HuH-7 (cell line): ENCODE measurements around the gene METAP1D.
"Not testable (repeated sequence)": the region's sequence is repeated elsewhere in the genome, so short reads cannot be mapped to it uniquely, and the experiment has no call there.

ENCODE experiments used
- DNase-seq: peaks from one replicate; pipeline ENCODE4 v3.0.0; 2011; ENCODE audit warnings: low spot score

The METAP1D gene

DNA sequence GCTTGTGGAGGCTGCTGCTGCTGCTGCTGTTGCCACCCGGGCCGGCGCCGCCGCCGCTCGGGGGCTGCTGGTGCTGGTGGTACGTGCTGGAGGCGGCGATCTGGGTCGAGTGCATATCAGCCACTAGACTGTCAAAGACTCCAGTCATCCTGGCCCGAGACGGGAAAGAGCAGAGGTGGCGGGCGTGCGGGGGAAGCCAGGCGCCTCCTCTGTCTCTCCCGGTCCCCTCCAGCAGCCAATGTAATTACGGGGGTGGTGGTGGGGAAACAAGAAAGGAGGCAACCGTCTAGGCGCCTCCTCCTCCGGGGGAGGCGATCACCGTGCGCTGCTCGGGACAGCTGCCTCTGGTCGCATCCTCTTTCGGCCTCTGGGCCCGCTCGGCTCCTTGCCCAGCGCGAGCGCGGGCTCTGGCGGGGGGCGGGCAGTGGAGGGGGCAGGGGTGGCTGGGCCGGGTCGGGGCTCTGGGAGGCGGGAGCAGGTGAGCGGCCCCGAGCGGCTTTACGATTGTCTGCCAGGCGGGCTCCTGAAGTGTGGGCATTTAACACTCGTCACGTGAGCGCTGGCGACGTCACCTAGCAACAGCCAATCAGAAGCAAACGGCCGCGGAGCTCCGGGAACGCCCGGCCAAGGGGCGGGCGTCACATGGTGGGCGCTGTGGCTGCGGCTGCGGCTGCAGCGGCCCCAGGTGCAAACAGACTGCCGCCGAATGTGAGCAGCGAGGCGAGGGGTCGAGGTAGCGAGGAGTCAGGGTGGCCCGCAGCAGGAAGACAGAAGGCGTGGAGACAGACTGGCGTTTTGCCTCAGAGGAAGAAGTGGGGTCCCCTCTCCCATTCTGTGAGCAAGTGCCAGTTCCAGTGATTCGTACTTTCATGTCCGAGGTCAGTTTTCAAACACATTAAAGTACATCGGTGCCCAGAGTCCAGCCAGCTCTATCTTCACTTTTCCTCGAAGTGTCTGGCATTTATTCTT lies 102.9 kb downstream of the METAP1D start, which contains the start of gene DLX2:
TSS of gene DLX2 (minus strand) at position 510 of the 969 bp plus-strand sequence. CDS start at position 148, 362 bp downstream.
- peak; percentile 98 for DNase-seq

DNA sequence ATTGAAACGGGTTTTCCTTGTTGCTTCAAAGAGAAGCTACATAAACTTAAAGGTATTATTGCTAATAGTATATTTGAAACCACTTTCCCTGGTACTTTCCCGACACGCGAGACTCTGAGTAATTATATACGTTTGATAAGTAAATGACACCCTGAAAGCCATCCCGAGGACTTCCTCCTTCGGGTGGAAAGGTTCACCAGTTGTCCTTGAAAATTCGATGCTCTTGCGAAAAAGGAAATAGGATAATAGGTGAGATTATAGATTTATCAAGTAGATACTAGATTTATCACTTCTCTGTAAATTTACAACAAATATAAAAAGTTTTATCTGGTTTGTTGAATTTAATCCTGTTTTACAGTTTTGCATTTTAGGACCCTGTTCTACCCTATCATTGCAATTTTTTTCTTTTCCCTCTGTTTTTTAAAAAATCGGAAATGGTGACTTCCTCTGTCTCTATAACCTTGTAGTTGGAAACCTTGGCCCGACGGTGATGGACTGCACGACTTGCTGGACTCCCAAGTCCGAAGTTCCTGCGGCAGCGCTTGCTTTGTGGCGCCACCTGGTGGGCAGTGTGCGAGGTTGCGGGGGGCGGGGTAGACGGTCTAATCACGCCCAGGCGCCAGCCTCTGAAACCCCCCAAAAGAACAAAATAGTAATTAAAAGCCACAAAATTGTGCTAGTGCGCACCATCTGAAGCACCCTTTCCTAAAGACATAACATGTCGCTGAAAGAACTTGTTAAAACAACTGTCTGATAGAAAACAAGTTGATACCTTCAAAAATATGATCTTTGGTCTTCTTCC lies 103.9 kb downstream of the METAP1D start:
- peak; percentile 95 for DNase-seq

DNA sequence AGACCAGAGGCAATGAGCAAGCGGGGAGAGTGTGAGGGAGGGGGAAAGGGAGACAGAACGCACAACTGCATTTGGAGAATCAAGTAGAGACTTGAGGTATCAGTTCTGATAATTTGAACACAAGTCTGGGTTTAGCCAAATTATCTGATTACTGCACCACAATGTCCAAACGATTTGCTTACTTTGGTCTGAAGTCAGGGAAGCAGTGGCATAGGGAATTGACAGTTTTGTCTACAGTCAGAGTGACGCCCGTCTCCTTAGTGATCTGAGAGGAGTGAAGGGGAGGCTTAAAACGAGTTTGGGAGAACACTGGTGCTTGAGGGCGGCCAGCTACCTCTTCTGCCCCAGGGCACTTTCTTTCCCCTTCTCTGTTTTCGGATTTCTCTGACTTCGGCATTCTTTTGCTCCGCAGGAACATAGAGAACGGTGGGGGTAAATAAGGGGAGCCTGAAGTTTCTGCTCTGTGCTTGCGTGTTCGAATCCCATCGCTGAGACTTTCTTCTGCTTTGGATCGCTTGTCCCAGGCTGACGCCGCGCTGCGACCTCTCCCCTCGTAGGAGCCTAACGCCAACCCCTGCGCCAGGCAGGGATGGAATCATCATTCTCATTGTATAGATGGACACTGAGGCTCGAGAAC lies 105.8 kb downstream of the METAP1D start:
- no peak for DNase-seq

DNA sequence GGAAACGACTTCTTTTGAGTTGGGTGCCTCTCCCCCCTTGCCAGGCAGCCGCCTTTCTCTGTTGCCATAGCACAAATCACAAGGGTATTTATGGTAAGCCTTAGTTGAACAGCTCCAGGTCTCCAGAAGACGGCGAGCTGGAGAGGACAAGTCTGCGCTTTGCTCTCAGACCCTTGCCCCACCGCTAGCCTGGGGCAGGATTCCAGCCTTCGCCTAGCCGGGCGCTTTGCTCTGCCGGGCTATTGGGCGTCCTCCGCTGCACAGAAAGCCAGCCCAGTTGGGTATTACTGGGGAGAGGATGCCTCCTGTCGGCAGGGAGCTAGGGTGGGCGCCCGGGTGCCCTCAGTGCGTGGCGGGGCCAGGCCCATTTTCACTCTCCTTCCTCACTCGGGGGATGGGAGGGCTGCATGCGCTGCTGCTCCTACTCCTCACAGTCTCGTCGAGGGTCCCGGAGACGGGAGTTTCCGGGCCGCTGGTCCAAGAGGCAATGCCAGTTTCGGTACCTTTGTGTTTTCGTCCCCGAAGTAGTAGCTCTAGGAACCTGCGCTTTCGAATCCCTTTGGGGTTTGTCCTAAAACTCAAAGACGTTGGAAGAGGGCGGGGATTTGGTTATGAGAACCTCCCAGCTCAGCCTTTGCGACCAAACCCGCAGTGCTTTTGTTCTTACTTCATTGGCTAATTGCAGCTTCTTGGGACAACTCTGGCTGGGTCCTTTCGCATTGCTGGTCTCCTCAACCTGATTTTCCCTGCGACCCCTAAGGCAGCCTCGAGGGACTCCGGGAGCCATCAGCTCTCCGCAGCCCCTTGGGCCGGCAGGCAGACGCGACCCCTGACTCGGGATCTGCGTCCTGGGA lies 106.6 kb downstream of the METAP1D start:
- peak; percentile 57 for DNase-seq

DNA sequence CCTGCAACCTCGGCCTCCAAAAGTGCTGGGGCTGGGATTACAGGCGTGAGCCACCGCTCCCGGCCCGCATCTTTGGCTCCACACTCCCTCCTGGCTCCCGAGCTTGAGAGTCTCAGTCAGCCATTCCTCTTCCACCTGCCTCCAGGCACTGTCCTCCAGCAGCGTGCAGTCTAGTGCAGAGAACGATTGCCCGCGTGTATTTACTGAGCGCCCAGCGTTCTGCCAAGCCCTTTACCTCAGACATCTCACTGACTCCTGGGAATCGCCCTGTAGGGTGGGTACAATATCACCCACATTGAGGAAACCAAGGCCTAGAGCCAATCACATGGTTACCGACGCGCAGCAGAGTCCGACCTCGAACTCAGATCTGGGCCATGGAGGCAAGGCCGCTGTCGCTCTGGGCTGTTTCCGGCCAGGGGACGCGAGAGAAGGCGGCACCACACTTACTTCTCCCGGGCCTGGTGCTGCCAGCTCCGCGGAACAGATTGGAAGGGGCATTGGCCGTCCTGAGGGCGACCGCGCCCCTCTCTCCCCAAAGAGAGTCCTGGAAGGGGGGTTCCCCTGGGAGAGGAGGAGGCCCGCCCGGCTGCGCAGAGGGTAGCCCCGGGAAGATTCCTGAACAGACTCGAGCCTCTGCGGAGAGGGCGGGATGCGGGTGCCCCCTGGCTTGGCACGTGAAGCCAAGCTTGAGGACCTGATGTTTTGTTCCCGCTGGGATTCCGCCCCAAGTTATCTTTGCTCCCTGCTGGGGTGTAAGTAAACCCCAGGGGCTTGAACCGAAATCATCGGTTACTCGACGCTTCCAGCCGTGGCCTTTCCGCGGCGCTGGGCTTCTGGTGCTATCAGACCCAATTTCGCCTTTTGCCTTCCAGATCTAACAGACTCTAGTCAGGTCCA lies 108.2 kb downstream of the METAP1D start:
- no peak for DNase-seq

DNA sequence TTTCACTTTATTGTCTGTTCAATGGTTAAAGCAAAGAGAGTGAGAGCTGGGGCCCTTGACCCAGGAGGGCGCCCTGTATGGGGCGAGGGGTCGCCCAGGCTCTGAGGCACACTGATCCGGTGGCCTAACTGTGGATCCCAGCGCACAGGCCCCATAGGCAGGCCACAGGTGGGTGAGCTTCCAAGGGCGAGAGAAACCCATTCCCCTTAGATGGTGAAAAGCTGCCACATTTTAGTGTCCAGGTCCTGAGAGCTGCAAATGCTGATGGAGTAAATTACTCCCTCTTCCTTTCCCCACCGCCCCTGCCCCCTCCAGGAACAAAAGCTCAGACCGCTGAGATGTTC lies 108.8 kb downstream of the METAP1D start:
- no peak for DNase-seq

DNA sequence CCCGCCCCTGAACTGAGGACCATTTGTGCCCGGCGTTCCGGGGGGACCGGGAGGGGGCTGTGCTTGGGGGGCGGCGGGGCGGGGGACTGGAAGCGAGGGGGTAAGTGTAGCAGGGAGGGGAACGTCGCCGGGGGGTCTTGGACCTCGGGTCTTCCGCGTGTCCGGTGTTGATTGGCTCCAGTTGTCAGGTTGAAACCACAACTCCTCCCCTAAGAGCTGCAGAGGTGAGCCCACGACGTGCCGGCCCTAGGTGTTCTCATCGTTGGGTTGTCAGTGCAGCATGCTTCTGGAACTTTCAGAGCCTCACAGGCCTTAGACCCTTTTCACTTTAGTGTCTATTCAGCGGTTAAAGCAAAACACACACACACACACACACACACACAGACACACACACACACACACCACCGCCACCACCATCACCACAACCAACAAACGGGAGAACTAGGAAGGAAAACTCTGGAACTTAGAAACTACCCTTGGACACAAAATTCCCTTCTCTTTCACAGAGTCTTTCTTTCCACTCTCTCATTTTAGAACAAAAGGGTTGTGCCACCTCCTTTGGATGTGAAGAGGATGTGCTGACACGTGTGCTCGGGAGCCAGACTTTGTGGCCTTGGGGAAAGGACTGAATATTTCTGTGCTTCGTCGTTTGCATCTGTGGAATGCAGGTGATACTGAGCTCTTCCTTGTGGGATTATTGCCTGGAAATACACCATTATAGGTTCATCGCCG lies 109.7 kb downstream of the METAP1D start:
- no peak for DNase-seq

DNA sequence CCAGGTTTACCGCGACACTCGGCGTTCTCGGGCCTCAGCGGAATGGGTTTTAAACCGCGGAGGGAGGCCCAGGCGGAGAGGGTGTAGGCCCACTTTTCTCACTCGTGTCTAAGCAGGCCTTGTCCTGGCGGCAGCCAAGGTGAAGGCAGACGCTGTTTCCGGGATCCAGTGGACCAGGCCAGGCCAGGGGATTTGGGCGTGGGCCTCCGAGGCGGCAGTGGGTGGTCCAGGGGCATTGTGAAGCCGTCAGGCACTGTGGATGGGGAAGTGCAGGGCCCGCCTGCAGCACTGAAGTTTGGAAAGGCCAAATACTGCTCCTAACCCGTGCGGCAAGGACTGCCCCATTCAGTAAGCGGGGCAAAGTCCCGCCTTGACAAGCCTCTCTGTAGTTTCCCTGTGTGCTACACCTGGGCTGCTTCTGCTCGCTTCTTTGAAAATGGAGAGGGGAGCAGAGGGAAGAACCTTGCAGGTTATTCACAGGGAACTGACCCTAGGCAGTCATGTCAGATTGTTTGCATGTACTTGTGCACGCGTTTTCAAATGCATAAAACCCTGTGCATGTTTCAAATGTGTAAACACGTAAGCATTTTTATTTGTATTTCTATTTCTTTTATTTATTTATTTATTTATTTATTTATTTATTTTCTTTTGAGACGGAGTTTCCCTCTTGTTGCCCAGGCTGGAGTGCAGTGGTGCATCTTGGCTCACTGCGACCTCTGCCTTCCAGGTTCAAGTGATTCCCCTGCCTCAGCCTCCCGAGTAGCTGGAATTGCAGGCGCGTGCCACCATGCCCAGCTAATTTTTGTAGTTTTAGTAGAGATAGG lies 110.4 kb downstream of the METAP1D start:
- DNase-seq: no peak

DNA sequence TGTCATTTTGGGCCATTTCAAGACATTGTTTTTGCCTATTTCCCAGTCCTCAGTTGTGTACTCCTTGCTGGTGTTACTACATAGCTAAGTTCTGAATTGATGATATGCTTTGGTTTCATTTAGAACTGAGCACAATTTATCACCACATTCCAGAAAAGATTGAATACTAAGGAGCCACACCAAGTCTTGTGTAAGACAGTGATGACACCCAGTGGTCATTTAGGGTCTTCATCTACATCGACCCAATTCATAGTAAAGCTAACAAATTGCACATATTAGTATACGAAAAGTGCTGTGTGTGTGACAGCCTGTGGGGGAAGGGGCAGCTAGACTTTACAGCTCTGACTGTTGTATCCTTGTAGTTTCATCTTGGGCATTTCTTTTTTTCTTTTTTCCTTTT lies 113.9 kb downstream of the METAP1D start:
- no peak for DNase-seq

DNA sequence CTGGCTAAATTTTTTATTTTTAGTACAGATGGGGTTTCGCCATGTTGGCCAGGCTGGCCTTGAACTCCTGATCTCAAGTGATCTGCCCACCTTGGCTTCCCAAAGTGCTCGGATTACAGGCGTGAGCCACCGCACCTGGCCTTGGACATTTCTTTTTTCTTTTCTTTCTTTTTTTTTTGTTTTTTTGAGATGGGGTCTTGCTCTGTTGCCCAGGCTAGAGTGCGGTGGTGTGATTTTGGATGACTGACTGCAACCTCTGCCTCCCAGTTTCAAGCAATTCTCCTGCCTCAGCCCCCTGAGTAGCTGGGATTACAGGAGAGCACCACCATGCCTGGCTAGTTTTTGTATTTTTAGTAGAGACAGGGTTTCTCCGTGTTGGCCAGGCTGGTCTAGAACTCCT lies 114.4 kb downstream of the METAP1D start:
- not testable (repeated sequence) for DNase-seq

DNA sequence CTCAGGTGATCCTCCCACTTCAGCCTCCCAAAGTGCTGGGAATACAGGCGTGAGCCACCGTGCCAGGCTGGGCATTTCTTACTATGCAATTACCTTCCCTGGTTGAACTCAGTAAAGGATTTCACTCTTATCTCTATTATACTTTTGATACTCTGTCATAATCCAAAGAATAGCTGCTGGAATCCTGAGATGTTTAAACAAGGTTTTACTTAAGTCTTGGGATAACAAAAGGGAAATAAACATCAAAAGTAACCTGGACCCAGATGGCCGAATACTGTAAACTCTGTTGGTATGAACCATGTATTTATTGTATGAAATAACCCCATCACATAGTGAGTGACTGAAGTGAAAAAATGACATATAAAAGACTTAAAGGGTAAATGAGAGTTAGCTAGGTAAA lies 114.8 kb downstream of the METAP1D start:
- no peak for DNase-seq

DNA sequence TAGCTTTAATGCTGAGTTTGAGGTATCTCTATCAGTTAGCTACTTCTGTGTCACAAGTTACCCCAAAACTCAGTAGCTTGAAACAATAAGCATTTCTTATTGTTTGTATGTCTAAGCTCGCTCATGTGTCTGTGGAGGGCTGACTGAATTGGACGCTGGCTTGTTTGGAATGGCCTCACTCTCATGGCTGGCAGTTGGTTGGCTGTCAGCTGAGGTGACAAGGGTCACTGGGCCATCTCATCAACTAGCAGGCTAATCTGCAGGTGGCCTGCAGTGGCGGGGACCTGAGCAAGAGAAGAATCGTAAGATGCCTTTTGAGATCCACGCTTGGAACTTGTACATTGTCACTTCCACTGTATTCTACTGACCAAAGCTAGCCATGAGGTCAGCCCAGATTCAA lies 116.4 kb downstream of the METAP1D start:
- no peak for DNase-seq

DNA sequence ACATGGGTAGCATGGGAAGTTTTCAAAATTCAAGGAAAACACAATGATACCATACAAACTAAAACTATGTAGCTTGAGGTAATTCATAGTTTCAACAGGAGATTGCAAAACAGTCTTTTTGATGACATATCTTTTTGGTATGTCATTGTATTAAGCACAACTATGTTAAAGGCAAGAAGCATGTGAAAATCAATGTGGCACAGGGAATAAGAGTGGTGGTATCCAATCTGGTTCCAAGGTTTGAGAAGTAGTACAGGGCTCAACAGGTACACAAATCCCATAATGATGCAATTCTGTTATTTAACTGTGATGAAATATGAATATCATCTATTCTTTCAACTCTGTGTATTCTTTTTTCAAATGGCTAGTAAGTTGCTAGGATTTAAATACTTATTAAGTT lies 119.3 kb downstream of the METAP1D start:
- no peak for DNase-seq

DNA sequence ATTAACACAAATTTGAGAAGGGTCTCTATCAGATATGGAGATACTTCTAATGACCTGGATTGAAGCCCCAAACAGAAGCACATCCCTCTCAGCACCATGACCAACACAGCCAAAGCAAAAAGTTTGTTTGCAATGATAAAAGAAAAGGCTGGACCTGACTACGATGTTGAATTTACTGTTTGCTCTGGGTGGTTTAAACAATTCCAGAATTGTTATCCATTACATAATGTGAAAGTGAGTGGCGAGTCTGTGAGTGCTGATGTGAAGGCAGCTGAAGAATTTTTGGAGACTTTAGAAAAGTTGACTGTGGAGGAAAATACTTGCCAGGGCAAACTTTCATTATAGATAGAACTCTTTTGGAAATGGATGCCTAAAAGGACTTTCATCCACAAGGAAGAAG lies 120.4 kb downstream of the METAP1D start:
- no peak for DNase-seq

DNA sequence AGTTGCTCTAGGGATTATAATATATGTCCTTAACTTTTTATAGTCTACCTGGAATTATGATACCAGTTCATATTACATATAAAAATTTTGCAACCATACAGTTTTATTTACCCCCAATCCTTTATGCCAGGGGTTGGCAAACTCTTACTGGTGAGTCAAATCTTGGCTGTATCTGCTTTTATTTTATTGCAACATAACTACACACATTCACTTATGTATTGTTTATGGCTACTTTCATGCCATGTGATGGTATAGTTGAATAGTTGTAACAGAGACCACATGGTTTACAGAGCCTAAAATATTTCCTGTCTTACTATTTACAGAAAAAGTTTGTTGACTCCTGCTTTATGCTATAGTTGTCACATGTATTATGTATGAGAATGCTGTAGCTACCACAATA lies 128.7 kb downstream of the METAP1D start:
- DNase-seq: no peak

DNA sequence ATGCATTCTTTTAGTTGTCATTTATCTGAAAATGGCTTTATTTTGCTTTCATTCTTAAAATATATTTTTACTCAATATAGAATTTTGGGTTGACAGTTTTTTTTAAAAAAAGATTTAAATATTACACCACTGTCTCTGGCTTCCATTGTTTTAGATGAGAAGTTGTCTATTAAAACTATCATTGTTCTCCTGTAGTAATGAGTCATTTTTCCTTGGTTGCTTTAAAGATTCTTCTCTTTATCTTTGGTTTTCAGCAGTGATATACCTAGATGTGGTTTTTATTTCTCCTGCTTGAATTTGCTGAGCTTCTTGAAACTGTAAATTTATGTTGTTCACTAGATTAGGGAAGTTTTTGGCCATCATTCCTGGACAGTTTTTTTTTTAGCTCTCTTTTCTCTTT lies 129.7 kb downstream of the METAP1D start:
- DNase-seq: no peak
